Heart left ventricle (tissue), 16 donors: ENCODE data around the gene DHRS1. TPM values are rescaled to one million over a fixed set of nuclear protein-coding genes. Genes with fewer than 3 reads are reported as not detected.

Source experiments
- ATAC-seq, 4 donors: fragments of 200-7000 bp; cut with Tn5 transposase; one replicate each; pipeline ENCODE4 v1.9.1; 2020 to 2022; ENCODE audit warnings: moderate library complexity in 4 of 4, mild to moderate bottlenecking in 3 of 4, moderate number of reproducible peaks in 1 of 4
- DNase-seq, 5 donors: peaks; one replicate each; pipeline ENCODE4 v3.0.0-alpha.2; 2020
- H3K27ac ChIP-seq, 12 donors: fragments of 200-600 bp; sonication (generic) in 4 of 12; one replicate each; pipeline versions ENCODE4 v1.5.0 to v1.8.0; 2016 to 2022; ENCODE audit warnings: mild to moderate bottlenecking in 2 of 12
- H3K27me3 ChIP-seq, 9 donors: fragments of 200-600 bp; sonication (generic) in 2 of 9; one replicate each; pipeline versions ENCODE4 v1.5.1 to v1.8.0; 2016 to 2022; ENCODE audit warnings: mild to moderate bottlenecking in 3 of 9
- H3K36me3 ChIP-seq, 9 donors: fragments of 200-600 bp; sonication (generic) in 2 of 9; one replicate each; pipeline versions ENCODE4 v1.5.0 to v1.8.0; 2018 to 2022; ENCODE audit warnings: mild to moderate bottlenecking in 2 of 9
- H3K4me1 ChIP-seq, 12 donors: fragments of 200-600 bp; sonication (generic) in 4 of 12; one replicate each; pipeline versions ENCODE4 v1.5.0 to v1.8.0; 2016 to 2022; ENCODE audit warnings: mild to moderate bottlenecking in 3 of 12
- H3K4me3 ChIP-seq, 12 donors: fragments of 200-600 bp; sonication (generic) in 4 of 12; one replicate each; pipeline versions ENCODE4 v1.5.0 to v1.8.0; 2017 to 2022; ENCODE audit warnings: mild to moderate bottlenecking in 9 of 12, moderate library complexity in 4 of 12
- H3K9me3 ChIP-seq, 12 donors: fragments of 200-600 bp; sonication (generic) in 4 of 12; one replicate each; pipeline versions ENCODE4 v1.5.0 to v1.8.0; 2016 to 2022; ENCODE audit warnings: mild to moderate bottlenecking in 1 of 12
- CTCF ChIP-seq, 12 donors: fragments of 200-600 bp; sonication (generic) in 4 of 12; IDR thresholded peaks; one replicate each; pipeline versions ENCODE4 v1.5.0 to v1.8.0; 2018 to 2022; ENCODE audit warnings: antibody characterized with exemption in 12 of 12, mild to moderate bottlenecking in 5 of 12
- POLR2A ChIP-seq, 2 donors: fragments of 450-650 bp; IDR thresholded peaks; one replicate each; pipeline ENCODE4 v1.6.1; 2017; ENCODE audit warnings: antibody characterized with exemption in 2 of 2, mild to moderate bottlenecking in 2 of 2, moderate library complexity in 2 of 2
- WGBS, 4 donors: extraction: QIAGEN DNeasy Blood & Tissue Kit in 2 of 4; methylation state at CpG; one replicate each; pipeline versions ENCODE4 v1.1.5 to v1.1.7; 2013 to 2018; 5-methylcytosine and 5-hydroxymethylcytosine counted together
- intact Hi-C, 10 donors: fragments of 100-400 bp; cut with DNase I; formaldehyde crosslinking; loops; one replicate each; pipeline versions ENCODE4 v1.11.1 to v1.14.2; 2022
- polyA plus RNA-seq, 2 donors: library from polyadenylated mRNA; stranded (reverse); fragments of 200-250 nt; gene quantifications; one replicate each; pipeline ENCODE4 v1.2.3, GENCODE V29; 2013
- total RNA-seq, 9 donors: library from RNA; depleted of rRNA in 2 of 9; stranded (reverse); fragments of >200 nt in 2 of 9; fragmentation: NEBNext Ultra II Directional in 3 of 9; extraction: Animal tissue kit (Norgen Biotek cat#: 25700) in 3 of 9; gene quantifications; one replicate each; pipeline versions ENCODE4 v1.1.0 to v1.2.4, GENCODE V29; 2016 to 2023
- donor health status: ischemic (EF 13 %, LVEDD 7.1; RV severe dilation, severe dysfunction).
- donor health status: healthy with polysubstance abuse.
- donor health status: DM: no; HTN: yes; CAD: no.
- donor health status: DM: no; HTN: no; CAD: no.
- donor health status: ischemic (EF 25% LVEDD 6.9; RV normal size, moderate dysfunction).
- donor health status: ischemic (EF 25% LVEDD 5.7; RV mildly dilated, moderate dysfunction).
- donor health status: healthy.
- donor health status: DM: yes; HTN: yes; CAD: no.
- donor health status: ischemic (EF 35%, LVEDD 5.7; RV mildly dilated, moderate dysfunction).
- donor health status: nonischemic (EF 11% LVEDD 7.7; RV severe dilation, severe dysfunction).
- donor health status: DM: yes; HTN: yes; CAD: no.
- donor health status: PGD.
- donor health status: ischemic (EF 29% LVEDD 5.4; RV normal size, mild dysfunction).
- donor health status: nonischemic (EF 23%, LVEDD 6.1; RV moderate dilation, normal function).

The DHRS1 gene
- total and polyA plus RNA-seq, 11 donors = 5.5 to 18.1 (median 10.7) TPM

- Histone ChIP-seq H3K4me3 (peak overlapping the region; percentile 67 to 98 (median 86)), H3K4me1 (peaks cover 0 to 42% (median 12%) of the 10 kb centered on the region in 12 donors), H3K36me3 (peaks cover 0 to 43% (median 29%) of the 10 kb centered on the region in 9 donors), H3K9me3 (no peaks in the 10 kb centered on the region), H3K27ac (peak overlapping the region; percentile 88 to 99 (median 98)), H3K27me3 (no peaks in the 10 kb centered on the region)
- DNase-seq = no peak
- ATAC-seq = no peak
- intact Hi-C loops = loop anchor here in 2 of 10 donors (1.0 to 2.0 kb wide), 3 partner anchors 26 to 29 kb away; partner anchors contain the start of genes DHRS1 (in 1 of the 2), NOP9 (in 1 of the 2) and TINF2 (in 1 of the 2)
- 13 to 25% (median 19%) methylated on average over 8 to 13 of the region's 13 CpGs for WGBS, 4 donors
- TF ChIP-seq POLR2A (IDR thresholded peaks at IDR 0.05) (no peak), CTCF (IDR thresholded peaks at IDR 0.05) (no peak)
Observed at GRCh38 chr14:24270537-24271133, 28.9 kb downstream of the DHRS1 start.

- ATAC-seq (no peak), DNase-seq (no peak)
- TF ChIP-seq POLR2A (IDR thresholded peaks at IDR 0.05) (no peak), CTCF (IDR thresholded peaks at IDR 0.05) (no peak)
- Histone ChIP-seq H3K9me3 (no peaks in the 10 kb centered on the region), H3K27ac (no peak overlapping the region), H3K36me3 (peaks cover 0 to 46% (median 30%) of the 10 kb centered on the region in 9 donors), H3K4me1 (peaks cover 0 to 37% (median 12%) of the 10 kb centered on the region in 12 donors), H3K4me3 (no peak overlapping the region), H3K27me3 (no peaks in the 10 kb centered on the region)
- 90 to 97% (median 97%) methylated on average over 14 of the region's 14 CpGs for WGBS, 4 donors
- intact Hi-C loops = loop anchor here in 1 of 10 donors (2.0 kb wide), 1 partner anchor 25 kb away; no protein-coding TSS in a partner anchor
Observed at GRCh38 chr14:24269910-24270536, 29.6 kb downstream of the DHRS1 start.

- no peak for TF ChIP-seq CTCF (IDR thresholded peaks at IDR 0.05)
- no peak for TF ChIP-seq POLR2A (IDR thresholded peaks at IDR 0.05)
- Histone ChIP-seq H3K27me3 (no peaks in the 10 kb centered on the region), H3K9me3 (no peaks in the 10 kb centered on the region), H3K36me3 (peaks cover 0 to 46% (median 30%) of the 10 kb centered on the region in 9 donors), H3K27ac (no peak overlapping the region), H3K4me1 (peaks cover 0 to 35% (median 11%) of the 10 kb centered on the region in 12 donors), H3K4me3 (no peak overlapping the region)
- ATAC-seq (no peak), DNase-seq (no peak)
- WGBS, 4 donors = 90 to 97% (median 93%) methylated on average over 8 of the region's 8 CpGs
- intact Hi-C loops = no loop called here
Observed at GRCh38 chr14:24269368-24269767, 30.2 kb downstream of the DHRS1 start.

GRCh38 chr14:24268225-24268624 lies 31.4 kb downstream of the DHRS1 start:
- Histone ChIP-seq H3K9me3 (no peaks in the 10 kb centered on the region), H3K4me3 (no peak overlapping the region), H3K36me3 (peaks cover 0 to 46% (median 30%) of the 10 kb centered on the region in 9 donors), H3K27ac (no peak overlapping the region), H3K4me1 (peaks cover 0 to 24% (median 6%) of the 10 kb centered on the region in 12 donors), H3K27me3 (no peaks in the 10 kb centered on the region)
- intact Hi-C loops = no loop called here
- no peak for ATAC-seq
- 86 to 96% (median 89%) methylated on average over 9 of the region's 9 CpGs for whole genome bisulfite sequencing, 4 donors
- no peak for TF ChIP-seq CTCF (IDR thresholded peaks at IDR 0.05)
- TF ChIP-seq POLR2A (IDR thresholded peaks at IDR 0.05) = no peak
- no peak for DNase-seq
